Anterior cingulate cortex (tissue), 58 donors: Measurements from ENCODE around the gene C15orf62.

Experiments
- DNase-seq, 58 donors: peaks; one replicate each; lab custom pipeline; 2025; lab: John Stamatoyannopoulos, UW

Gene C15orf62

DNA sequence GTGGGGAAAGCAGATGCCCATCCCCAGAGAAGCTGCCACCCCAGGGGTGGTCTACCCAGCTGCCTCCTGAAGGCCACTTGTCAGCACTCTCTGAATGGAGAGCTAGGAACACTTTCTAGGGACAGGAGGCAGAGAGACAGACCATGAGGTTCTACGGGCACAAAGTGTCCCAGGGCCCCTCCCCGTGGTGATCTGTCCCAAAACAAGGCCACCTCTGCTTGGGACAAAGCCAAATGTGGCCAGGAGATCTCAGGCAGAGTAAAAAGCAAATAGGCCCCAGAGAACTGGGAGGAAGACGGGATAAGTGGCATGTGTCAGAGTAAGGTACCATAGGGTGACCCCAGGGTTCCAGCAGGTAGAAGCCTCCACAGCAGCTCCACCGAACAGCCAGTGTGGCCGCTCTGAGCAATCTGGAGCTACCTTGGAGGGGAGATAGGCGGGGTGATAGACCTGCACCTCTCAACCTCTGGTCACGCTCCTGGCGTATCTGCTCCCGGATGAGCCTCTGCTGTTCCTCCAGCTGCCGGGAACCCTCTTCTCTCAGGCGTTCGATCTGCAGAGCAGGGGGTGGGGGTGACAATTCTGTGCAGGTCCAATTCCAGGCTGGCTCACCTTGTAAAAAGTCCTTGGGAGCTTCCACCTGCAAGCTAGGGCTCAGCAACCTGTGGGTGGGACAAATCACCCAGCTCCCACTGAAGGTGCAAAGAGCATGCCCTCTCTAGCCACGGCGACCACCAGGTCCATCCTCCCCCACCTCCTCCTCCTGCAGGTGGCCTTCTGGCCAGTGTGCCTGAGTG lies 6.2 kb downstream of the C15orf62 start:
- DNase-seq, result no peak

DNA sequence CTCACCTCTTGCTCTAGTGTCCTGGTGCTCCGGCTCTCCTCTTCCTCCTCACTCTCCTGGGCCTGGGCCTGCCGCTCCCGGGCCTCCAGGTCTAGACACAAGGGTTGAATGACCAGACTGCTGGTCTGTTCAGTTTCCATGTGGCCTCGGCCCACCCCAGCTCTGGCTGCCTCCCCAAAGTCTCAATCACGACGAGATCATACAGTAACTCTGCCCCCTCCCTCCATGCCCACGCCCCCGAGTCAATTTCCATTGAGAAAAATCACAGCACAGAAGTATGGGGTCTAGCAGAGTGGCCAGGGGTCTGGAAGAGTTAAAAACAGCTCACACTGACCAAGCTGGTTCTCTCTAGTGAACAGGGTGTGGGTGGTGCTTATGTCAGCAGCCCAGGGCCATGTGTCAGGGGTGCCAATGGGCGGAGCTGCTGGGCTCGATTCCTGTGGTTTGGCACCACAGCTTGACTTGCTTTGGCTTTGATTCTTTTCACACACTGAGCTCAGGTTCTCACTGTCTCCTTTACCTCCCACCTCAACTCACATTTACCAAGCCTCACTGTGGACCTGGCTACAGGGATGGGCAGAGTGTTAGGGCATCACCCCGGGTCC lies 6.9 kb downstream of the C15orf62 start:
- DNase-seq, result no peak

DNA sequence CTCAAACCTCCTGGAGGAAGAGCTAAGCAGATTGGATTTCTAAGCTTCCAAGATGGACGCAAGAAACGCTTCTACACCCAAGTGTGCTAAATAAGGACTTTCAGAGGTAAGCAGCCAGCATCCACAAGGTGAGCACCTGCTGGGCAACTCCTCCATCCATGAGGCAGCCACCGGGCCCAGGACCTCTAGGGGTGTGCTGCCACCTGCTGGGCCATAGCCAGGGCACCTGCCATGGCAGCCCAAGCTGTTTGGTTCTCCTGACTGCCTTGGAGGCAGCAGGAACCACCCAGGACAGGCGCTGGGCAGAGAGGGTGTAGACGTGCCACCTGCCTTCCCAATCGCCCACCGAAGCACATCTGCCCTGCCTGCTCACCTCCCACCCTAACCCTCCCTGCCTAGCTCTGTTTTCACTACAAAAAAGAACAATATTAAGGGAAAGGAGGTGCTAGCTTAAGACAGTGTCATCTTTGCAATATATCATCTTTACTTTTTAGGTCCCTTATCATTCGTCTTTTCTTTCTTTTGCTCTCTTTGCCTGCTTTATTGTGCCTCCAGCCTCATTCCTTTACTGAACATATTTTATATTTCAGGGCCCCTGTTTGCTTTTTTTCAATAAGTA lies 12.9 kb downstream of the C15orf62 start:
- DNase-seq, result peak in 4 of 58 donors; percentile 7 to 24 (median 14)

DNA sequence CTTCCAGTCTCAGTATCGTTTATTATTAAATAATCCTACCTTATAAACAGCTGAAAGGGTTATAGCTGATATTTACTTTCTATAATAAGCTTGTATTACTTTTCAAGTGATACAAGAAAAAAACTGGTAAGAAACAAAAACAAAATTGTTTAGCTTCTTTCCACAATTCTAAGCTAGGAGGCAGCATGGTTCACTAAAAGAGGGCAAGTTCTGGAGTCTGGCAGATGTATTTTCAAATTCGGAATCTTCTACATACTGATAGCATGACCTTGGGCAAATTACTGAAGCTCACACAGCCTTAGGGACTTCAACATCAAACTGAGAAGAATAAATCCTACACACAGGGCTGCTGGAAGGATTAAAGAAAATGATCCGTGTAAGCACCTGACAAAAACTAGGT lies 15.4 kb downstream of the C15orf62 start:
- no peak for DNase-seq

DNA sequence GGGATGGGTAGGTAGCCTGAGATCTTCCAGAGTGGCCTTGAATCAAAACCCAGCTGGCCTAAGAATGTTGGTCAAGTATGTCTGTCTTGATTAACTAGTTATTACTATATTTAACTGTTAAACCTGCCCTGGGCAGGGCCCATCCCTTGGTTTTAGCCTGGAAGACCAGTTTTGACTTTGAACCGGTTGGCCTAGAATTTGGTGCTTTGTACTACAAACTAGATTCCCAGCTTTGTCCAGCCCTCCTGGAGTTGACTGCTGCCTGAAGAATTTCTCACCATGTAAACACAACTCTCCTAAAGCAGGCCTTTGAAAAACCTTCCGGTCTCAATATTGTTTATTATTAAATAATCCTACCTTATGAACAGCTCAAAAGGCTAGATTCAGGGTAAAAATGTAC lies 16.0 kb downstream of the C15orf62 start:
- DNase-seq, result no peak

DNA sequence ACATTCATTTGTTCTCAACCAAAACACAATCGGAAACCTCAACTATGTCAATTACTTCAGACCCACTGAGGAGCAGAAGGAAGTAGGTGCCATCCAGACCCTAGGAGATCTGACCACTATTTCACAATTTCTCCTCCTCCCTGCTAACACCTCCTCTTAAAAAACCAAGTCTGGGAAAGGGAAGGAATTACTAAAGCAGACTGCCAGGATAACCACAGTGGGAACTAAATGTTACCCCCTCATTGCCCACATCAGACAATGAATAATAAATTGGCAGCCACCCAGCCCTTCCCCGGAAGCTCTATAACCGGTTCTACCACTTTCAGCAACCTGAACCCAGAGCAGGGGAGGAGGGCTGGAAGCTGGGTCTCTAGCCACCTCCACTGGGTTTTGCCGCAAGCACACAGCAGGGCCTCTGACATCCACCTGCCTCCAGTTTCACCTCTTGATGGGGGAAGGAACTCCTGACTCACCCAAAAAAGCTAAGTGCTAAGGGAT lies 17.6 kb downstream of the C15orf62 start:
- no peak for DNase-seq

DNA sequence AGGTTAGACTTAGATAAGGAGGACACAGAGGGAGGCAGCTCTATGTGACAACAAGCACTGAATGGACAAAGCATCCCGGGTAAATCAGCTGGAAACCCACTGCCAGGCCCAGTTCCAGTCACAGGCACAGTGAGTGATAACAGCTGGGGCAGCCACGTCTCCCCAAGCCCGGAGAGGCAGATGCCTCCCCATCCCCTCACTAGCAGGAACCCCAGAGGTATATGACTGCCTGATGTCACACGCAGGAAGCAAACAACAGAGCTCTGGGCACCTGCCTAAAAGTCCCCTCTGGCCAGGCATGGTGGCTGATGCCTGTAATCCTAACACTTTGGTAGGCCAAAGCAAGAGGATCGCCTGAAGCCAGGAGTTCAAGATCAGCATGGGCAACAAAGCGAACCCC lies 18.2 kb downstream of the C15orf62 start:
- DNase-seq, result no peak

DNA sequence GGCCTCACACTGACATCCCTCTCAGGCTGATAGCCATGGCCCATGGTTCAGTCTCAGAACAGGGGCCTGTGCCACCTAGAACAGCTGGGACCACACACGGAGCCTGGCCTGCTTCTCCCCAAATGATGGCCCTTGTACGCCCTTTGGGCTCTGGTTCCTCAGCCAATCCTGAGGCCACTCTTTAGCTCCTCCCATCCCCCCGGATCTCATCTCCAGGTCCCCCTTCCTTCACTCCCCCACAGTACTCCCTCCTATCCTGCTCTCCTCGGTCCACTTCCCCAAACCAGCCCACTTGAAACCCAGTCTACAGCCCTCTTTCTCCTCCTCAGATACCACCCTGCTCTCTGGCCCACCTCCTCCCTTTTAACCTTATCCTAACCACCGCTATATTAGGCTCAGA lies 19.3 kb downstream of the C15orf62 start:
- DNase-seq, result no peak

DNA sequence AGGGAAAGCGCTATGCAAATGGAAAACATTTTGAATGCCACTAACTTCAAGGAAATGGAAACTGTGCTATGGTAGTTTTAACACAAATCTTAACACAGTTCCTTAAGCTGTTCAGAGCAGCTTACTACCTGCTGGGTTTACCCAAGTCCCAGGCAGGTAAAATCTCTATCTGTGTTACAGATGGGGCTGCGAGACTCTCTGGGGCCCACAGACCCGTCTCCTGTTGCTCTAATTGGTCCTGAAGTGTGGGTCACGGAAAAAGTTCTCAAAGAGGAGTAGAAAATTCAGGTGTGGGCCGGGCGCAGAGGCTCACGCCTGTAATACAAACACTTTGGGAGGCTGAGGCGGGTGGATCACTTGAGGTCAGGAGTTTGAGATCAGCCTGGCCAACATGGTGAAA lies 20.2 kb downstream of the C15orf62 start:
- no peak for DNase-seq

DNA sequence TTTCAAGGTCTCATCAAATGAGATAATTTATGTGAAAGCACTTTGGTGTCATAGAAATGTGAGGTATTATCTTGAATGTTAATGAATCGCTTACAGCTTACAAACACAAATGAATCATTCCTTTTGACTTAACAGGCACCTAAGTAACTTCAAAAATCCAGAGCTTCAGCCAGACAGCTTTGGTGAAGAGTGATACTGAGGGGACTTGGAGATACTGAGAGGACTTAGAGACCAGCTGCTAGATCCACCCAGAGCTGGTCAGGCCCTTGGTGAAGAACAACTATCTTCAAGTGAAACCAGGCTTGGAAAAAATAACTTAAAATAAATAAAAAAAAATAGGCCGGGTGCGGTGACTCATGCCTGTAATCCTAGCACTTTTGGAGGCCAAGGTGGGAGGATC lies 20.9 kb downstream of the C15orf62 start:
- DNase-seq, result no peak

DNA sequence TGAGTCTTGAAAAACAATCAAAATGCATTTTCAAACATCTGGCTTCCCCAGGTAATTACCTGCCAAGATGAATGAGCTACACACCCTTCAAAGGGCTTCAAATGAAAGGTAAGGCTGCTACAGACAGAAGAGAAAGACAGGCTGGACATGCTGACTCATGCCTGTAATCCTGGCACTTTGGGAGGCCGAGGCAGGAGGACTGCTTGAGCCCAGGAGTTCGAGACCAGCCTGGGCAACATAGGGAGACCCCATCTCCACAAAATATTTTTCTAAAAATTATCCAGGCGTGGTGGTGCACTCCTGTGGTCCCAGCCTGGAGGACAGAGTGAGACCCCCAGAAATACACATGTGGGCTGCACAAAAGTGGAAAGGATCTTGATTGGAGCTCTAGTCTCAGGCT lies 22.6 kb downstream of the C15orf62 start:
- no peak for DNase-seq

DNA sequence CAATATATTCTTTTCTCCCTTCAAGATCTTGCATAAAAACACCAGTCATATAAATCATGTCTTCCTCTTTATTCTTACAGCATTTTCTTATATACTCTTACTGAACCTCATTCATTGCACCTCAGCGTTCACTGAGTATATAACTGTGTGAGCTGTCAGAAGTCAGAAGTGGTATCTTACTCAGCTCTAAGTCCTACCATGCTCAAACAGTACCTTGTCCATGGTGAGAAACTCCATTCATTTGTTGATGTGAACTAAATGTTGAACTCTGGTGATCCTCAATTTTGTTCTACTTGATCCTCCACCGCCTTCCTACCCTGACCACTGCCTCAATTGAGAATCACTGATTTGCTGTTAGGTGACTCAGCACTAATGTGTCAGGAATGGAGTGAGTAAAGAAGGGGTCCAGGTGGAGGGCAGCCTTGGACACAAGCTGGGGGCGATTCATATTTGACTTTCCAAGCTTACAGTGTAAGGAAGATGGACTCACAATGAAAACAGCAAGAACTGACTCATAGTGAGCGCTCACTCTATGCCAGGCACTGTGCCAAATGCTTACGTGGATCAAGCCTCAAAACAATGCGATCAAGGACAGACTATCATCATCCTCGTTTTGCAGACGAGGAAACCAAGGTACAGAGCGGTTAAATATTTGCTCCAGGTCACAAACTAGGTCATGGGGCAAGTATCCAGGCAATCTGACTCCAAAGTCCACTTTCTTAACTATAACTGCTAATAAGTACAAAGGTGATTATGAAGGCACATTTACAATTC lies 23.6 kb downstream of the C15orf62 start:
- DNase-seq, result peak in 1 of 58 donors; percentile 56

DNA sequence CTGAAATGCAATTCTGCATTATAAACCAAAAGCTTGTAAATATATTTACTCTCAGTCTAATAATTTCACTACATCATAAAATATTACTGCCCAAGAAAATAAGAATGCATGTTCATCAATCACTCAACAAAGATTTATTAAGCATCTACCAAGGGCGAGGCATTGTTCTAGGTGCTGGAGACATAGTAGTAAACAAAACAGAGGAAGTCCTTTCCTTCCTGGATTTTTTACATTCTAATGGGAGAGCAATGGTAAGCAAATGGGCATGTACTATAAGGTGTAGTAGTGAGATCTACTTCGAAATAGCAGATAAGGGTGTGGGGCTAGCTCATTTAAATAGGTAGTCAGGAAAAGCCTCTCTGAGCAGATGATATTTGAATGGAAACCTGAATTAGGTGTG lies 26.3 kb downstream of the C15orf62 start:
- no peak for DNase-seq

DNA sequence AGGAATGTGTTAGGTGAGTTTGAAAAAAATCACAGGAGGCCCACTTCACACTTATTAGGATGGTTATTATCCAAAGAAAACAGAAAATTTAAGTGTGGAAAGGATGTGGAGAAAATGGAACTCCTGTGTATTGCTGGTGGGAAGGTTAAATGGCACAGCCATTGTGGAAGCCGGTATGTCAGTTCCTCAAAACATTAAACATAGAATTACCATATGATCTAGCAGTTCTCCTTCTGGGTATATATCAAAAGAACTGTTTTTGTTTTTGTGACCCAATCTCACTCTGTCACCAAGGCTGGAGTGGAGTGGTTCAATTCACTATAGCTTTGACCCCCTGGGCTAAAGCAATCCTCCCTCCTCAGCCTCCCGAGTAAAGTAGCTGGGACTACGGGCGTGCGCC lies 26.7 kb downstream of the C15orf62 start:
- DNase-seq, result no peak

DNA sequence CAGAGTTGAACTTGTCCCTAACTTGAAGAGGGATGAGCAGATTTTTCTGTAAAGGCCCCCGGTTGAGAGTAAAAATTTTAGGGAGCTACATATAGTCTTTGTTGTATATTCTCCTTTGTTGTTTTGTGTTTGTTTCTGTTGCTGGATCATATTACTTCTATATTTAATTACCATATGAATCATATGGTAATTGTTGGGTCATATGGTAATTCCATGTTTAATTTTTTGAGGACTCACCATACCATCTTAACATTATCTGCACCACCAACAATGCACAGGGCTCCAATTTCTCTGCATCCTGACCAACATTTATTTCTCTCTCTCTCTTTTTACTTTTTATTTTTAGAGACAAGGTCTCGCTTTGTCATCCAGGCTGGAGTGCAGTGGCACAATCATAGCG lies 29.7 kb downstream of the C15orf62 start:
- DNase-seq, result no peak

DNA sequence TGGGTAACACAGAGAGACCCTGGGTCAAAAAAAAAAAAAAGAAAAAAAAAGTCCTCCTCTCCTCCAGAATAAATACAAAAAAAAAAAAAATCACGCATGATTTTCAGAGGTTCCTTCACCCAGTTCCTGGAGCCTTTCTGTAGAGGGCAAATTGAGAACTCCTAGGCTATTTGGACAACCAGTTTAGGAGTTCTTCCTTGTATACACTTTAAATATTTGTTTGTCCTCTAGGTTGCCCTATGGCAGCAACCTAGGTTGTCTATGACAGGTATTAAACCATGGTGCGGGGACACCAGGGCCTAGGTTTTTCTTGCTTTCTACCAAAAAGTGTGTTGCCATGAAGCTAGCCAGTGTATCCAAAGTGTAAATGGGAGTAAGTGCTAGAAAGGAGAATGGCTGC lies 33.3 kb downstream of the C15orf62 start:
- no peak for DNase-seq

DNA sequence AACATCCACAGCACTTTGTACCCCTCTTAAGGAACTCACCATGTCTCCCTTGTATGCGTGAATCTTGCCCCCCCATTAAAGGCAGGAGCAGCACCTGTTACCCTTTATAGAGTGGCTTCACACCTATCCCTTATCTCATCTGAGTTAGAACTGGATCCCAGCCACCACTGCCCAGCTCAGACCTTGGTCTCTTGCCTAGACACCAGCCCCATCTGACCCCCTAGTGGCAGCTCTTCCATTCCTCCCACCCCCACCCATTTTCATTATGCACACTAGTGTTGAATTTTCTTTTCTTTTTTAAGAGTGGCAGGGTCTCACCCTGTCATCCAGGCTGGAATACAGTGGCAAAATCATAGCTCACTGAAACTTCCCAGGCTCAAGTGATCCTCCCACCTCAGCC lies 33.9 kb downstream of the C15orf62 start:
- DNase-seq, result no peak

DNA sequence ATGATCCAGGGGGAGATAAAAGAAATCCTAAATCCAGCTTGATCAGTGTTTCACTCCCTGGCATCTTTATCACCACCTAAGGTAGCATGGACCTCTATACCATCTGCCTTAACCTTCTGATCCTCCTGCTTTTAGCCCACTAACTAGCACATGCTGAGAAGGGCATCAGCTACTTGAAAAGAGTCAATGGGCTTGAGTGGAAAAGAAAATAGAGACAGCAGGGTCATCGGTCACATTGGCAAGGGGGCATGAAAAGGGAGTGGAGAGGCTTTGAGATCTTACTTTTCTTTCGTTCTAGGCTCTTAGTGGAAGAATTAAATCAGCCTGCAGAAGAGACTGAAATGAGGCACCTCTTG lies 36.9 kb downstream of the C15orf62 start:
- DNase-seq, result no peak

DNA sequence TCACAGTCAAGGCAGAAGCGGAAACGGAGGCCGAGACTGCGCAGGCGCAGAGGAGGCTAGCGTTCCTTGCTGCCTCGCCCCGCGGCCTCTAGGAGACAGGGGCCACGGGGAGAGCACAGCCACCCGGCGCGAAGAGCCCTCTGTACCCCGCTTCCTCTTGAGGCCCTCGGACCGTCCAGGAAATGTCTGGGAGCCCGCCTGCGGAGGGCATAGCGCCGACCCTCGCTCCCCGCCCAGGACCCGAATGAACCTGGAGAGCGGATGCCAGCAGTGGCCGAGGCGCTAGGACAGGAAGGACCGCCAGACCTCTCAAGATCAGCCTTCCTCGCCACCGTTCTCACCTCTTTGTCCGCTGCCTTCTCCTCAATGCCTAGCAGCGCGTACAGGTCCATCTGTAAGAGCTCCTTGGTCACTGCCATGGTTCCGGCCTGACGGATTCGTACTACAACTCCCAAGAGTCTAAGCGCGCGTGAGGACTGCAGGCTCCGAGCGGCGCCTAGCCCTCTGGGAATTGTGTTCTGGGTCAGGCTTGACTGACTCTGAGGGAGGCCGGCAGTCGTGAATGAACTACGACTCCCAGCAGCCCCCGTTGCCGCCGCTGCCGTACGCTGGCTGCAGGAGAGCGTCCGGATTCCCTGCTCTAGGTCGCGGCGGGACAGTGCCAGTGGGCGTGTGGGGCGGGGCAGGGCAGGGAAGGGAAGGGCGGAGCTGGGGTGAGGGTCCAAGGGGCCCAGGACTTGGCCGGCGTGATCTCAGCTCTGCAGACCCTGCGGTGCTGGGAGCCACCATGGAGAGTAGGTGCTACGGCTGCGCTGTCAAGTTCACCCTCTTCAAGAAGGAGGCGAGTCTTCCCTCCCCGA lies 37.5 kb downstream of the C15orf62 start, which contains the start of the genes DNAJC17 and ZFYVE19:
DNAJC17 (minus strand) TSS at position 446 of the 860 bp plus-strand sequence; CDS start at position 419, 27 bp downstream.
ZFYVE19 (plus strand) TSS at position 62 of the 860 bp plus-strand sequence; CDS start at position 563, 501 bp downstream.
- DNase-seq, result peak; percentile 66 to 99 (median 96)
